PFSK-1 (cell line): ENCODE measurements around the gene OBSL1.

Experiments used
- POLR2AphosphoS5 ChIP-seq: IDR thresholded peaks from 2 replicates; pipeline ENCODE4 v1.6.1; 2012; ENCODE audit warnings: low read depth, mild to moderate bottlenecking, control low read depth, low read length, moderate library complexity
- SIN3A ChIP-seq: IDR thresholded peaks from 2 replicates; pipeline ENCODE4 v1.6.1; 2012; ENCODE audit warnings: mild to moderate bottlenecking, low read length, moderate library complexity, borderline replicate concordance; ENCODE audit not compliant: insufficient read depth
- TAF1 ChIP-seq: IDR thresholded peaks from 2 replicates; pipeline ENCODE4 v1.6.1; 2012; ENCODE audit warnings: low read length, control low read depth, borderline replicate concordance; ENCODE audit not compliant: insufficient read depth
- TF ChIP-seq, protein P1 (sequence below), 2 experiments: IDR thresholded peaks; 2 replicates each; pipeline versions ENCODE4 v1.6.1 to v1.8.0; 2011 to 2012; ENCODE audit warnings: low read depth in 2 of 2, low read length in 2 of 2, control low read depth in 1 of 2, inconsistent platforms in 1 of 2, mild to moderate bottlenecking in 1 of 2, moderate library complexity in 1 of 2; ENCODE audit not compliant: insufficient read depth in 1 of 2

DNA sequence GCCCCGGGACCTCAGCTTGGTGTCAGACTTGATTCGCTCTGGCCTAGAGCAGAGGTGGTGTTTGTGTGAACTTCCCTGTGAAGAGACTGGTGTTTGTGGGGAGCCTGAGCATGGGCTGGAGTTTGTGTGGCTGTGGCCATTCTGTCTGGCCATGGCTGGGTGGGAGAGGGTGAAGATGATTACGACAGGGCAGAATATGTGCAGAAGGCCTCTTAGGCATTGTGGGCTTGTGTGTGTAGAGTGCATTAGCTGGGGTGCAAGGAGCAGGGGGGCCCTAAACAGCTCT, 10.5 kb downstream of the OBSL1 start:
- TF ChIP-seq SIN3A (no peak), TAF1 (no peak), POLR2AphosphoS5 (no peak)
- TF ChIP-seq, protein P1, sequence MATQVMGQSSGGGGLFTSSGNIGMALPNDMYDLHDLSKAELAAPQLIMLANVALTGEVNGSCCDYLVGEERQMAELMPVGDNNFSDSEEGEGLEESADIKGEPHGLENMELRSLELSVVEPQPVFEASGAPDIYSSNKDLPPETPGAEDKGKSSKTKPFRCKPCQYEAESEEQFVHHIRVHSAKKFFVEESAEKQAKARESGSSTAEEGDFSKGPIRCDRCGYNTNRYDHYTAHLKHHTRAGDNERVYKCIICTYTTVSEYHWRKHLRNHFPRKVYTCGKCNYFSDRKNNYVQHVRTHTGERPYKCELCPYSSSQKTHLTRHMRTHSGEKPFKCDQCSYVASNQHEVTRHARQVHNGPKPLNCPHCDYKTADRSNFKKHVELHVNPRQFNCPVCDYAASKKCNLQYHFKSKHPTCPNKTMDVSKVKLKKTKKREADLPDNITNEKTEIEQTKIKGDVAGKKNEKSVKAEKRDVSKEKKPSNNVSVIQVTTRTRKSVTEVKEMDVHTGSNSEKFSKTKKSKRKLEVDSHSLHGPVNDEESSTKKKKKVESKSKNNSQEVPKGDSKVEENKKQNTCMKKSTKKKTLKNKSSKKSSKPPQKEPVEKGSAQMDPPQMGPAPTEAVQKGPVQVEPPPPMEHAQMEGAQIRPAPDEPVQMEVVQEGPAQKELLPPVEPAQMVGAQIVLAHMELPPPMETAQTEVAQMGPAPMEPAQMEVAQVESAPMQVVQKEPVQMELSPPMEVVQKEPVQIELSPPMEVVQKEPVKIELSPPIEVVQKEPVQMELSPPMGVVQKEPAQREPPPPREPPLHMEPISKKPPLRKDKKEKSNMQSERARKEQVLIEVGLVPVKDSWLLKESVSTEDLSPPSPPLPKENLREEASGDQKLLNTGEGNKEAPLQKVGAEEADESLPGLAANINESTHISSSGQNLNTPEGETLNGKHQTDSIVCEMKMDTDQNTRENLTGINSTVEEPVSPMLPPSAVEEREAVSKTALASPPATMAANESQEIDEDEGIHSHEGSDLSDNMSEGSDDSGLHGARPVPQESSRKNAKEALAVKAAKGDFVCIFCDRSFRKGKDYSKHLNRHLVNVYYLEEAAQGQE (IDR thresholded peaks at IDR 0.05; ENCODE audit: insufficient read depth in 1 of 2, low read depth in 2 of 2, low read length in 2 of 2), result no peak
